Transverse colon (tissue), 4 donors: ENCODE data around the gene RSRC2. TPM values are rescaled to one million over a fixed set of nuclear protein-coding genes. Genes with fewer than 3 reads are reported as not detected.
A peak's percentile ranks its signal among the peaks of the same experiment; 100 is the strongest.

Source experiments
- DNase-seq: peaks from one replicate; pipeline ENCODE4 v3.0.0-alpha.2; 2019
- H3K27ac ChIP-seq, 4 donors: fragments of 200-600 bp; sonication (generic); 2 replicates each; pipeline ENCODE4 v1.5.1; 2016 to 2018; ENCODE audit warnings: inconsistent platforms in 4 of 4
- H3K27me3 ChIP-seq: fragments of 200-600 bp; sonication (generic); 2 replicates; pipeline ENCODE4 v1.5.1; 2017; ENCODE audit warnings: inconsistent platforms
- H3K36me3 ChIP-seq, 4 donors: fragments of 200-600 bp; sonication (generic); 2 replicates each; pipeline ENCODE4 v1.5.1; 2017 to 2019; ENCODE audit warnings: inconsistent platforms in 4 of 4
- H3K4me1 ChIP-seq, 4 donors: fragments of 200-600 bp; sonication (generic); 2 replicates each; pipeline ENCODE4 v1.5.1; 2017 to 2020; ENCODE audit warnings: inconsistent platforms in 4 of 4
- H3K4me3 ChIP-seq, 4 donors: fragments of 200-600 bp; sonication (generic); 1 replicate in 1 of 4; 2 replicates in 3 of 4; pipeline versions ENCODE4 v1.5.1 to v1.6.1; 2017 to 2019; ENCODE audit warnings: inconsistent platforms in 4 of 4
- H3K9me3 ChIP-seq, 2 donors: fragments of 200-600 bp; sonication (generic); 2 replicates each; pipeline ENCODE4 v1.5.1; 2017 to 2019; ENCODE audit warnings: inconsistent platforms in 2 of 2
- EP300 ChIP-seq: sonication (generic); formaldehyde crosslinking; IDR thresholded peaks from one replicate; pipeline ENCODE4 v1.6.1; 2017; ENCODE audit warnings: antibody characterized with exemption, low read depth
- POLR2A ChIP-seq: fragments of 450-650 bp; IDR thresholded peaks from one replicate; pipeline ENCODE4 v1.6.1; 2016; ENCODE audit warnings: antibody characterized with exemption, mild to moderate bottlenecking, moderate library complexity
- POLR2AphosphoS5 ChIP-seq, 3 donors: sonication (generic); formaldehyde crosslinking; IDR thresholded peaks; one replicate each; pipeline ENCODE4 v1.6.1; 2016; ENCODE audit warnings: antibody characterized with exemption in 3 of 3
- WGBS, 2 donors: methylation state at CpG; one replicate each; pipeline ENCODE4 v1.1.5; 2018; ENCODE audit warnings: low coverage in 1 of 2; 5-methylcytosine and 5-hydroxymethylcytosine counted together
- in situ Hi-C, 4 donors: fragments of 200-750 bp; cut with MboI; loops; one replicate each; pipeline versions ENCODE4 v1.15.0 to v1.15.1; 2017; ENCODE audit warnings: low sequenced_read_pairs in 3 of 4, low pct_ligation_motif_present in 1 of 4, low pct_unique_long_range_greater_than_20kb in 1 of 4
- intact Hi-C: fragments of 100-400 bp; cut with DNase I; formaldehyde crosslinking; loops from one replicate; pipeline ENCODE4 v1.15.1; 2023; ENCODE audit warnings: low total_unique reads
- total RNA-seq, 4 donors: library from RNA; depleted of rRNA; stranded (reverse); fragments of >200 nt; gene quantifications; one replicate each; pipeline ENCODE4 v1.1.0, GENCODE V29; 2016
- TF ChIP-seq, protein P1 (sequence below), 5 experiments: fragments of 200-600 bp in 3 of 5; fragments of 450-650 bp in 2 of 5; sonication (generic) in 3 of 5; IDR thresholded peaks; 1 replicate in 2 of 5; 2 replicates in 3 of 5; pipeline ENCODE4 v1.5.1; 2016 to 2017; ENCODE audit warnings: antibody characterized with exemption in 5 of 5, inconsistent platforms in 3 of 5, mild to moderate bottlenecking in 2 of 5, moderate library complexity in 1 of 5

RSRC2 gene
- total RNA-seq, 4 donors from 2014 or later: 73.4 to 251 (median 99.7) TPM

DNA sequence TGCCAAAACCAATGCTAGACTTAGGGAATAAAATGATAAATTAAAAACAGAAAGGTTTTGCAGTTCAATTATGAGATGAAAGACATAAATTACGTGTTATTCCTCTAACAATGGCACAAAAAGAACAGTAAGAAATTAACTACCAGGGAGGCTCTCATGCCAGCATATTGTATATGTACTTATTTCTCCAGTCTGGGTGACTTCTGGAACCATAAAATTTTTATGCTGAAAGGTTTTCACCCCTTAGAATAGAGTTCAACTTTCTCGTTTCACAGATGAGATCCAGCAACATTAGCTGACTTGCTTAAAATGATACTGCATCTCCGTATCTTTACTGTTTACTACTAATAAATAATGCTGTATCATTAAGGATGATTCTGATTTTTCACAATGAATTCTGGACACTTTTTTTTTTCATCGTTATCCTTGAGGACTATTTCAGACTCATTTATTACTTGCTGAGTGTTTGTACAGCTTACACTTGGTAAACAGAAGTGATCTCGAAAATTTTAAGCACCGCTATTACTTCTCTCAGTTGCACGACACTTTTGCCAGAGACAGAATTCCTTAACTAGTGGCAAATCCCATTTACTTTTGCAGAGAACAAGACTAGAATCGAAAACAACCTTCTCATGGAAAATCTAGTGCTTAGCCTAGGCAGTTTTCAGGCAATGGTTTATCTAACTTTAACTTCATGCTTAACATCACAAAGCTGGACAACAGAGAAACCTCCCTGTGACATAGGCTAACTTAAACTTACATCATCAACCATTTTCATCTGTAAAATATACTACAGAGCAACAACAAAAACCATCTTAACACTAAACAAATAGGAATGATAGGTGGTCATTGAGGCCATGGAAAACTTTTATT is 2.7 kb downstream of the RSRC2 start:
- Histone ChIP-seq H3K4me1 (peaks cover 29 to 54% (median 40%) of the 10 kb centered on the region in 4 donors), H3K27me3 (no peaks in the 10 kb centered on the region), H3K27ac (peak overlapping the region; percentile 76 to 97 (median 78)), H3K4me3 (peak overlapping the region in 3 of 4 donors; percentile 28 to 62 (median 35)), H3K9me3 (no peaks in the 10 kb centered on the region), H3K36me3 (peaks cover 0 to 32% (median 14%) of the 10 kb centered on the region in 4 donors)
- TF ChIP-seq, protein P1, sequence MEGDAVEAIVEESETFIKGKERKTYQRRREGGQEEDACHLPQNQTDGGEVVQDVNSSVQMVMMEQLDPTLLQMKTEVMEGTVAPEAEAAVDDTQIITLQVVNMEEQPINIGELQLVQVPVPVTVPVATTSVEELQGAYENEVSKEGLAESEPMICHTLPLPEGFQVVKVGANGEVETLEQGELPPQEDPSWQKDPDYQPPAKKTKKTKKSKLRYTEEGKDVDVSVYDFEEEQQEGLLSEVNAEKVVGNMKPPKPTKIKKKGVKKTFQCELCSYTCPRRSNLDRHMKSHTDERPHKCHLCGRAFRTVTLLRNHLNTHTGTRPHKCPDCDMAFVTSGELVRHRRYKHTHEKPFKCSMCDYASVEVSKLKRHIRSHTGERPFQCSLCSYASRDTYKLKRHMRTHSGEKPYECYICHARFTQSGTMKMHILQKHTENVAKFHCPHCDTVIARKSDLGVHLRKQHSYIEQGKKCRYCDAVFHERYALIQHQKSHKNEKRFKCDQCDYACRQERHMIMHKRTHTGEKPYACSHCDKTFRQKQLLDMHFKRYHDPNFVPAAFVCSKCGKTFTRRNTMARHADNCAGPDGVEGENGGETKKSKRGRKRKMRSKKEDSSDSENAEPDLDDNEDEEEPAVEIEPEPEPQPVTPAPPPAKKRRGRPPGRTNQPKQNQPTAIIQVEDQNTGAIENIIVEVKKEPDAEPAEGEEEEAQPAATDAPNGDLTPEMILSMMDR (IDR thresholded peaks at IDR 0.05): no peak
- no peak for TF ChIP-seq EP300
- in situ Hi-C loops: no loop called here
- intact Hi-C loops: no loop called here
- 7 to 10% methylated on average over 8 of the region's 8 CpGs for WGBS, 2 donors
- DNase-seq: no peak

DNA sequence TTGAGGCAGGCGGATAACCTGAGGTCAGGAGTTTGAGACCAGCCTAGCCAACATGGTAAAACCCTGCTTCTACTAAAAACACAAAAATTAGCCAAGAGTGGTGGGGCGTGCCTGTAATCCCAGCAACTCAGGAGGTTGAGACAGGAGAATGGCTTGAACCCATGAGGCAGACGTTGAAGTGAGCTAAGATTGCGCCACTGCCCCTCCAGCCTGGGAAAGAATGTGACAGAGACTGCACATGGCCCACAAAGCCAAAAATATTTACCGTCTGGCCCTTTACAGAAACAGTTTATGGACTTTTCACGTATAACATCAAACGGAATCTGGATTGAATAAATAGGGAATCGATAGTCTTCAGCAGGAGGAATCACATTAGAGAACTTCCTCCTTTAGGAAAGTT is 3.5 kb downstream of the RSRC2 start:
- intact Hi-C loops (no loop called here), in situ Hi-C loops (no loop called here)
- WGBS, 2 donors: 33 to 47% methylated on average over 5 to 8 of the region's 8 CpGs
- Histone ChIP-seq H3K36me3 (peaks cover 0 to 40% (median 18%) of the 10 kb centered on the region in 4 donors), H3K4me1 (peaks cover 29 to 50% (median 39%) of the 10 kb centered on the region in 4 donors), H3K9me3 (no peaks in the 10 kb centered on the region), H3K27me3 (no peaks in the 10 kb centered on the region), H3K27ac (peak overlapping the region in 3 of 4 donors; percentile 76 to 80 (median 77)), H3K4me3 (peak overlapping the region in 1 of 4 donors; percentile 62)
- TF ChIP-seq EP300 (no peak), POLR2AphosphoS5 (IDR thresholded peaks at IDR 0.05) (no peak), POLR2A (no peak)
- TF ChIP-seq, protein P1 (IDR thresholded peaks at IDR 0.05): no peak
- no peak for DNase-seq

DNA sequence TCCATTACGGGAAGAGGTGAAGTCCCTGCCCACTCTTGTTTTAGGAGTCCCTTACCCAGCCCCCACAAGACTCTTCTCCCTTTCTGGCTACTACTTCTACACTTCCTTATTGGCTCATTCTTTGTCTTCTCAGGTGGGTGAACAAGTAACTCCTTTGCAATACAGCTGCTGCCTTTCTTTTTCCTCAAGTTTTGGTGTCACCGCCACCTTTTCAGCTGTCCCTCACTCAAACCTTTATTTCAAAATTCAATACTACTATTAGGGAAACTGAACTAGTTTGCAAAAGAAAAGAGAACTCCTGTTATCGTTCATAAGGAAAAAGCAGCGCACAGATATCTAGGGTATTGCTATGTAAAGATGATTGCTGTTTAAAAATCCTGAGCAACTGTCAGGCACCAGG is 6.1 kb downstream of the RSRC2 start:
- WGBS, 2 donors: 91 to 93% methylated on average over 4 of the region's 4 CpGs
- TF ChIP-seq POLR2AphosphoS5 (IDR thresholded peaks at IDR 0.05): no peak

DNA sequence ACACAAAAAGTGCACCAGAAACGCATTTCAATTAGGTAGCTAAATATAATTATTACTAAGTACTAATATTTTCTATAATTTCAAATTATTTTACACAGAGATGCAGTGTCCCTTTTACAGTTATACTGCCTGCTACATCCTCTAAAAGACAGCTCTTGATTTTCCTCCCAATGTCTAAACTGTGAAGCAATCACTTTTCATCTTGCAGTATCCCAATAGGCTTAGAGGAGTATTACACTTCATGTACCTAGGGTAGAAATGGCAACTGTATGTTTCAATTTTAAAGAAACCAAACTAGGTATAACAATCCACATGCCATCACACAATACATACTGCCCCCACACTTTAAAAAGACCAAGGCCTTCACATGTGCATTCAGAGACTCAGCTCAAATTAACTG is 7.3 kb downstream of the RSRC2 start:
- H3K27ac ChIP-seq: no peak overlapping the region
- TF ChIP-seq POLR2A (no peak), EP300 (no peak)
- TF ChIP-seq, protein P1 (IDR thresholded peaks at IDR 0.05): no peak
- no peak overlapping the region for H3K4me3 ChIP-seq
- H3K27me3 ChIP-seq: no peaks in the 10 kb centered on the region
- no peaks in the 10 kb centered on the region for H3K9me3 ChIP-seq
- peaks cover 0 to 78% (median 39%) of the 10 kb centered on the region in 4 donors for H3K36me3 ChIP-seq
- peaks cover 20 to 30% (median 22%) of the 10 kb centered on the region in 4 donors for H3K4me1 ChIP-seq
- intact Hi-C loops (no loop called here), in situ Hi-C loops (no loop called here)
- 92% methylated on average over 1 of the region's 1 CpG for WGBS, 2 donors
- DNase-seq: no peak

More for the DNA sequence above, 6.1 kb downstream of the RSRC2 start:
- no peak for DNase-seq
- in situ Hi-C loops (no loop called here), intact Hi-C loops (no loop called here)
- Histone ChIP-seq H3K27ac (no peak overlapping the region), H3K27me3 (no peaks in the 10 kb centered on the region), H3K4me3 (no peak overlapping the region), H3K36me3 (peaks cover 0 to 66% (median 33%) of the 10 kb centered on the region in 4 donors), H3K9me3 (no peaks in the 10 kb centered on the region), H3K4me1 (peaks cover 25 to 39% (median 31%) of the 10 kb centered on the region in 4 donors)
